HL-60 (cell line): ENCODE data around the gene HOXD12.

Experiments used
- CTCF ChIP-seq: IDR thresholded peaks from one replicate; pipeline ENCODE4 v1.5.1; 2011; ENCODE audit warnings: low read length, control low read depth, inconsistent platforms; ENCODE audit not compliant: insufficient read depth
- GABPA ChIP-seq: IDR thresholded peaks from 2 replicates; pipeline ENCODE4 v1.6.1; 2012; ENCODE audit warnings: low read depth
- POLR2AphosphoS5 ChIP-seq: IDR thresholded peaks from 2 replicates; pipeline ENCODE4 v1.6.1; 2012; ENCODE audit warnings: low read depth
- REST ChIP-seq: IDR thresholded peaks from 2 replicates; pipeline ENCODE4 v1.6.1; 2012; ENCODE audit warnings: low read depth; ENCODE audit not compliant: insufficient replicate concordance
- SPI1 ChIP-seq: IDR thresholded peaks from 2 replicates; pipeline ENCODE4 v1.6.1; 2012; ENCODE audit warnings: low read depth, mild to moderate bottlenecking, borderline replicate concordance

GRCh38 chr2:176102309-176102866 lies 2.8 kb downstream of the HOXD12 start:
- TF ChIP-seq CTCF, result no peak
- no peak for TF ChIP-seq REST
- no peak for TF ChIP-seq POLR2AphosphoS5
- TF ChIP-seq SPI1, result no peak
- no peak for TF ChIP-seq GABPA
